Cardiac muscle cell (in vitro differentiated cells and primary cell): ENCODE measurements around the gene CCDC174. TPM values are rescaled to one million over a fixed set of nuclear protein-coding genes. Genes with fewer than 3 reads are reported as not detected.

Source experiments
- DNase-seq, 2 donors: peaks; one replicate each; pipeline versions ENCODE4 v3.0.0 to v3.0.0-alpha.2; 2010 to 2017; ENCODE audit warnings: low read depth in 1 of 2, low spot score in 1 of 2
- H3K27ac ChIP-seq: fragments of 200-600 bp; sonication (generic); 2 replicates; pipeline ENCODE4 v1.5.1; 2016
- H3K27me3 ChIP-seq: fragments of 200-600 bp; sonication (generic); 2 replicates; pipeline ENCODE4 v1.6.0; 2016; ENCODE audit warnings: control low read depth
- H3K36me3 ChIP-seq: fragments of 200-600 bp; sonication (generic); 2 replicates; pipeline ENCODE4 v1.5.1; 2016; ENCODE audit warnings: control low read depth
- H3K4me1 ChIP-seq: fragments of 200-600 bp; sonication (generic); 2 replicates; pipeline ENCODE4 v1.8.1; 2017; ENCODE audit warnings: low read depth, mild to moderate bottlenecking, mixed run types
- H3K4me3 ChIP-seq: fragments of 200-600 bp; sonication (generic); 2 replicates; pipeline ENCODE4 v1.5.1; 2016; ENCODE audit warnings: mild to moderate bottlenecking
- H3K9me3 ChIP-seq: fragments of 200-600 bp; sonication (generic); 2 replicates; pipeline ENCODE4 v1.5.1; 2017; ENCODE audit warnings: low read depth, mild to moderate bottlenecking, control low read depth
- polyA plus RNA-seq: library from polyadenylated mRNA; unstranded; fragments of >200 nt; fragmentation: Nextera tagmentation; extraction: Ambion mirVana; gene quantifications from 2 replicates; pipeline ENCODE4 v1.2.1, GENCODE V29; 2016
- total RNA-seq: library from RNA; depleted of rRNA; stranded (reverse); fragments of >200 nt; gene quantifications from 2 replicates; pipeline ENCODE4 v1.2.3, GENCODE V29; 2016
- TF ChIP-seq, protein P1 (sequence below): IDR thresholded peaks from 2 replicates; pipeline ENCODE4 v1.5.1; 2012; ENCODE audit warnings: low read depth, mild to moderate bottlenecking, low read length

The CCDC174 gene
- total and polyA plus RNA-seq, 2 experiments from 2014 or later = 18.6 to 19.2 TPM

DNA sequence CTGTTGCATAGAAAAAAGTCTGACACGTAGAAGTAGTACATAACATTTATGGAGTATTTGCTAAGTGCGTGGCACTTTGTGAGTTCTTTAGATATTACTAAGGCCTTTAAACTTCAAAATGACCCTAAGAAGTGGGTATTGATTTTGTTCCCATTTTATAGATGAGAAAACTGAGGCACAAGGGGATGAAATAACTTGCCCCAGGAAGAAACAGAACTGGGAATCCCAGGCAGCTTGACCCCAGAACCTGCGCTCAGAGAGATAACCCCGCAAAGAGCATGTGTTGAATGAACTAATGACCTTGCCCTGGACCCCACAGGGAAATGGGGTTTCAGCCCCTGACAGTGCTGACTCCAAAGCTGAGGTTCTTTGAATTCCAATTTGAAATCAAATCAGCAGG lies 30.5 kb upstream of the CCDC174 start:
- H3K9me3 ChIP-seq = no peaks in the 10 kb centered on the region
- TF ChIP-seq, protein P1, sequence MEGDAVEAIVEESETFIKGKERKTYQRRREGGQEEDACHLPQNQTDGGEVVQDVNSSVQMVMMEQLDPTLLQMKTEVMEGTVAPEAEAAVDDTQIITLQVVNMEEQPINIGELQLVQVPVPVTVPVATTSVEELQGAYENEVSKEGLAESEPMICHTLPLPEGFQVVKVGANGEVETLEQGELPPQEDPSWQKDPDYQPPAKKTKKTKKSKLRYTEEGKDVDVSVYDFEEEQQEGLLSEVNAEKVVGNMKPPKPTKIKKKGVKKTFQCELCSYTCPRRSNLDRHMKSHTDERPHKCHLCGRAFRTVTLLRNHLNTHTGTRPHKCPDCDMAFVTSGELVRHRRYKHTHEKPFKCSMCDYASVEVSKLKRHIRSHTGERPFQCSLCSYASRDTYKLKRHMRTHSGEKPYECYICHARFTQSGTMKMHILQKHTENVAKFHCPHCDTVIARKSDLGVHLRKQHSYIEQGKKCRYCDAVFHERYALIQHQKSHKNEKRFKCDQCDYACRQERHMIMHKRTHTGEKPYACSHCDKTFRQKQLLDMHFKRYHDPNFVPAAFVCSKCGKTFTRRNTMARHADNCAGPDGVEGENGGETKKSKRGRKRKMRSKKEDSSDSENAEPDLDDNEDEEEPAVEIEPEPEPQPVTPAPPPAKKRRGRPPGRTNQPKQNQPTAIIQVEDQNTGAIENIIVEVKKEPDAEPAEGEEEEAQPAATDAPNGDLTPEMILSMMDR = no peak
- DNase-seq = no peak
- H3K4me3 ChIP-seq = no peak overlapping the region
- no peaks in the 10 kb centered on the region for H3K4me1 ChIP-seq
- no peaks in the 10 kb centered on the region for H3K27me3 ChIP-seq
- no peak overlapping the region for H3K27ac ChIP-seq
- no peaks in the 10 kb centered on the region for H3K36me3 ChIP-seq

DNA sequence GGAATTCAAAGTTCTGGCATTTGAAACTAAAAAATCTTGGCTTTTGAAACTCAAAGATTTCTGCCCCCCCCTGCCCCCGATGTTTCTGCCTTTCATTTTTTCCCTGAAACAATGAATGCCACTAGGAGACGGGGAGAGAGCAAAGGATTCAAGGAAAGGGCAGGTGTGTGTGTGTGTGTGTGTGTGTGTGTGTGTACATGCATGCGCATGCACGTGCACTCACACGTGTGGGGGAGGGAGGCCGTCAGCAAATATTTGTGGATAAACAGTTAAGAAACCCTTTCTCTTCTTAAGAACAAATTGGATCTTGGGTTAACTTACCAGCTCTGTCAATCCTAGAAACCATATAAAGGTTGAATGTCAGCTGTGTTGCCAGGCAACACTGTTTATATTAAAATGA lies 29.2 kb upstream of the CCDC174 start:
- no peak overlapping the region for H3K4me3 ChIP-seq
- TF ChIP-seq, protein P1 = no peak
- no peaks in the 10 kb centered on the region for H3K4me1 ChIP-seq
- H3K27me3 ChIP-seq = no peaks in the 10 kb centered on the region
- no peak overlapping the region for H3K27ac ChIP-seq
- DNase-seq = no peak
- no peaks in the 10 kb centered on the region for H3K36me3 ChIP-seq
- no peaks in the 10 kb centered on the region for H3K9me3 ChIP-seq

DNA sequence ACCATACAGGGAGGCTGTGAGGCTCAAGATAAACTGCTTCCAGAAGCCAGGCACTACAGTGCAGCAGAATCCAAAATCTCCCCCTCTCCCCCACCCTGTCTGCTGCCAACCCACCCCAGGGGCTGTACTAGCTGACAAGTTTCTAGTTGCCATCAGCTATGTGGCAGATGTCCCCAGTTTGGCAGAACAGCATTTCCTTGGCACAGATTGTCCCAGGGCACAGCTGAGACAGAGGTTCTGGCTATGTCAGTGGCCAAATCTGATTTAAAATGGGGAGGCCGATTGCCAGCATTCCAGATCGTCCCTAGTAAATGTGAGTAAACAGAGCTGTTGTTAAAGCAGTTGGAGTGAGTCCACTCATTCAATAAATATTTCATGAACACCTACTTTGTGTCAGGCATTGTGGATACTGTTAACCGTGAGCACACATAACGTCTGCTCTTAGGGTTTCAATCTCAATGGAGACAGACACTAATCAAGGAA lies 28.0 kb upstream of the CCDC174 start:
- DNase-seq = no peak
- TF ChIP-seq, protein P1 = no peak
- Histone ChIP-seq H3K9me3 (no peaks in the 10 kb centered on the region), H3K27me3 (no peaks in the 10 kb centered on the region), H3K36me3 (no peaks in the 10 kb centered on the region), H3K4me1 (no peaks in the 10 kb centered on the region), H3K27ac (no peak overlapping the region), H3K4me3 (no peak overlapping the region)

DNA sequence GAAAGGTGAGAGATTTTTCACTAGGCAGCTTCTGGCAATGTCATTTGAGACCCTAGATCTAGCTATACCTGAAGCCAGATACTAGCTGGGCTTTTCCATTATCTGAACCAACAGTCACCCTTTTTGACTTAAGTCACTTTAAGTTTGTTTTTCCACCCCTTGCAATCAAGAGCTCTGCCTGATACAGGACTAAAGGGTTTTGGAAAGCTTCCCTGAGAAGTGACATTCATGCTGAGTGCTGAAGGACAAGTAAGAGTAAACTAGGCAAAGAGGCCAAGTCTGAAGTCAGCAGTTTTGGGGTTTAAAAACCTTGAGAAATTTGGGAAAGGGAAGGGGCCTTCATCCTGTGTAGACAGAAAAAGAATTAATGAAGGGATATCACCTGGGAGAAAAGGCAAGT lies 27.1 kb upstream of the CCDC174 start:
- H3K9me3 ChIP-seq = no peaks in the 10 kb centered on the region
- no peak overlapping the region for H3K4me3 ChIP-seq
- TF ChIP-seq, protein P1 = no peak
- H3K27me3 ChIP-seq = no peaks in the 10 kb centered on the region
- DNase-seq = no peak
- no peaks in the 10 kb centered on the region for H3K4me1 ChIP-seq
- no peak overlapping the region for H3K27ac ChIP-seq
- H3K36me3 ChIP-seq = no peaks in the 10 kb centered on the region

DNA sequence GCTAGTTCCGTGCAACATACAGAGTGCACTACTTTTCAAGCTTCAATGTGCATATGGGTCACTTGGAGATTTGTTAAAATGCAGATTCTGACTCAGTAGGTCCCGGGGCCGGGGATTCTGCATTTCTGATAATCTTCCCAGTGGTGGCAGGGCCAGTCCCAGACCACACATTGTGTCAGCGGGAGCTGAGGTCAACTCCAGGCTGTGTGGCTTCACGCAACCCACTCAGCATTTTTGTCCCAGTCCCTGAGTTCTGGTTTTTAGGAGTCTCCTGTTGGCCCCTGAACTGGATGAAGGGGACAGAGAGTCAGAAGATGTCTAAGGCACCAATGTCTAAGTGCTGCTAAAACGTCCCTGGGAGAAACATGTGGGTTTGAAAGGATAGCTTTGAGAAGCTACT lies 26.1 kb upstream of the CCDC174 start:
- H3K36me3 ChIP-seq = no peaks in the 10 kb centered on the region
- H3K4me1 ChIP-seq = no peaks in the 10 kb centered on the region

More for the DNA sequence above, 26.1 kb upstream of the CCDC174 start:
- Histone ChIP-seq H3K4me3 (no peak overlapping the region), H3K27me3 (no peaks in the 10 kb centered on the region), H3K27ac (no peak overlapping the region), H3K9me3 (no peaks in the 10 kb centered on the region)
- no peak for DNase-seq
- TF ChIP-seq, protein P1 = no peak
